NCI-H82 treated with DMSO at 0.1 percent for 48 hours (cell line): ENCODE results near the gene SP2.

ENCODE experiments used
- DNase-seq: peaks from one replicate; lab custom pipeline; 2025; ENCODE audit not compliant: unreplicated experiment; lab: John Stamatoyannopoulos, UW

SP2 gene

DNA sequence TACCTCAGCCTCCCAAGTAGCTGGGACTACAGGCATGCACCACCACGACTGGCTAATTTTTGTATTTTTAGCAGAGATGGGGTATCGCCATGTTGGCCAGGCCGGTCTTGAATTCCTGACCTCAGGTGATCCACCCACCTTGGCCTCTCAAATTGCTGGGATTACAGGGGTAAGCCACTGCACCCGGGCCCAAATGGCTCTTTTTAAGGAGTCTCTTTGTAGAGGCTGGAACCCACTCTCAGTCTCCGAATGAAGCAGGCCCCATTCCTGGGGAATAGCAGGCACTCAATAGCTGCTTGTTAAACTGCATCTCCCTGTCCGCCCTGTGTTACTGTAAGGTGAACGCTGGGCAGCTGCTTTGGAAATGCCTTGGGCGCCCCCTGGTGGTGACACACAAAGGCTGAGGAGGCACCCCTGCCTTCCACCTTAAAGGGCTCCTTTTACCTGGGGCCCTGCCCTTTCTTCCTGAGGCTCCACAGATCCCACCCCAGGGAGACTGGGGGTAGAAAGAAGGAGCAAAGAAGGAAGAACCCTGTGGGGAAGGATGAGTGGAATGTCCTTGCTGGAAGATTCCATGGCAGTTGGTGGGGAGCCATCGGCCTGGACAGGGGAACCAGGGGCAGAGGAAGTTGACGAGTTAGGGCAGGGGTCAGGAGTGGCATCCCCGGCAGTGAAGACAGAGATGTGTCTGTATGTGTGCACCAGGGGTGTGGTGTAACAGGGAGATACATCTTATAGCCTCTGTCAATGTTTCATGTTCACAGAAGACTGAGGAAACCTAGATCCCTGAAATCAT lies 6.1 kb upstream of the SP2 start:
- DNase-seq, result peak; percentile 37

DNA sequence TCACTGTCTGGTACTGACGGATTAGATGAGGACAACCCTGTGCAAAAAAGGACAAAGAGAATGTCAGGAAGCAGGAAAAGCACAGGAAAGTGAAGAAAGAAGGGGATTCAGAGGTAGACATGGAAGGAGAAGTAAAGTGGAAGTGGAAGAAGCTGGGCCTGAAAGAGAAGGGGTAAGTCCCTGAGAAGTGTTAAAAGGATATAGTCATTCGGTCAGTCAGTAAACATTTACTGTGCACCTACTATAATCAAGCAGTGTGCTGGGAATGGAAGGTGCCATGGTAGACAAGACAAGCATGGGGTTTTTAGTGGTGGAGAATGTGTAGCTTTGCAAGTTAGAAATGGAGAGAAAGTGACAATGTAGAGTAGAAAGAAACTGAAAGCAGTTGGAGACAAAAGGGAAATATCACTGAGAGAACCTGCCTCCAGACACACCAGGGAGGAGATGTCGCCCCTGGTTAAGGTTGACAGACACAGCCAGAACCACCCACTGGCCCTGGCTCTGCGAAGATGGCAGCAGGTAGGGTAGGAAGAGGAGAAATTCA lies 4.4 kb upstream of the SP2 start:
- DNase-seq, result no peak

DNA sequence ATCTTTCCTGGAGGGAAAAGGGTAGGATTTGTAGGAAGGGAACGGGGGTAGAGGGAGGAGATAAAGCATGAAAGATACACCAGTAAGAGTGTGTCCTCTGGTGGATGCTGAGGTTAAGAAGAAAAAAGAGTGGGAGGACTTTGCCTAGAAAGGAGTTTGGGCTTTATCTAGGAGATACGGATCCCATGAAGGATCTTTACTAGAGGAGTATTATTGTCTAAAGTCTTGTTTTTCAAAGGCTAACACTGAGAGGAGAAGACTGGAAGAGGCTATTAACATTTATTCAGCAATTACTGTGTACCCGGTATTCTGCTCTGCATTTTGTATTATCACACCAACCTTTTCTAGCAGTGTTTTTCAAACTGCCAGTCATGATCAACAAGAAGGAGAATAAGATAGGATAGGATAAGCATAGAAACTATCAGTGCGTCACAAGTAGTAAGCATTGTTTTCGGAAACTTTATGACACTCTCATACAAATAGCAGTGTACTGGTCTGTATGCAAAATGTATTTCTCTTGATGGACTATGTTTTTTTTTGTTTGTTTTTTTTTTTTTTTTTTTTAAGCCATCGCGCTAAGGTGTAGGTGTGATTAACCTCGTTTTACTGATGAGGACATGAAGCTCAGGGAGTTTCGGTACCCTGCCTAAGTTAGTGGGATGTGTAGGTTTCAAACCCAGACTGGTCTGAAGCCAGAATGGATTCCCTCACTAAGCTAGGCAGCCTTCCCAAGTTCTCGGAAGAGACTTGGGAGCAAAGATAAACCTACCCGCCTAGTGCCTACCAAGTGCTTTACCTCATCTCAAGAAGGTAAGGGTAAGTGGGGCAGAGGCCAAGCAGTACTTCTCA lies 1.3 kb upstream of the SP2 start:
- no peak for DNase-seq

DNA sequence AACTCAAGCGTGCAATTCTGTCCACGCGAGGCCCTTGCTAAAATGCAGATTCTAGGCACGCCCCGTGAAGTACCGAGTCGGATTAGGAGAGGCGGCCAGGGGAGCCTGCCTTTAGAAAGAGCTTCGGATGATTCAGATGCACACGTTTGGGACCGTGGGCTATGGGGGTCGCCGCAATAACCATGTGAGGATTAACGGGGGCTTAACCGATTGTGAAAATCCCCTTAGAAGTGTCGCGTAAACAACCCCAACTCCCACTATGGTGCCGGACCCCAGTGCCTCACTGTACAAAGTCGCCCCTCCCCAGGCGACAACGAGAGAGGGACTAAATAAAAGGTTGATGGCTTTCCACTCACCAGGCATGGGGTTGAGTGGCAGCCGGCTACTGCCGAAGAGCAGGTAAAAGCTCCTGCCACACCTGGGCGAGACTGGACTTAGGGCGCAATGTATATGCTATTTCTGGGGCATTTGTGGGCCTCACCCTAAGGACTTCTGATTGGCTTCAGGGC lies 635 bp upstream of the SP2 start:
- DNase-seq, result peak; percentile 76

DNA sequence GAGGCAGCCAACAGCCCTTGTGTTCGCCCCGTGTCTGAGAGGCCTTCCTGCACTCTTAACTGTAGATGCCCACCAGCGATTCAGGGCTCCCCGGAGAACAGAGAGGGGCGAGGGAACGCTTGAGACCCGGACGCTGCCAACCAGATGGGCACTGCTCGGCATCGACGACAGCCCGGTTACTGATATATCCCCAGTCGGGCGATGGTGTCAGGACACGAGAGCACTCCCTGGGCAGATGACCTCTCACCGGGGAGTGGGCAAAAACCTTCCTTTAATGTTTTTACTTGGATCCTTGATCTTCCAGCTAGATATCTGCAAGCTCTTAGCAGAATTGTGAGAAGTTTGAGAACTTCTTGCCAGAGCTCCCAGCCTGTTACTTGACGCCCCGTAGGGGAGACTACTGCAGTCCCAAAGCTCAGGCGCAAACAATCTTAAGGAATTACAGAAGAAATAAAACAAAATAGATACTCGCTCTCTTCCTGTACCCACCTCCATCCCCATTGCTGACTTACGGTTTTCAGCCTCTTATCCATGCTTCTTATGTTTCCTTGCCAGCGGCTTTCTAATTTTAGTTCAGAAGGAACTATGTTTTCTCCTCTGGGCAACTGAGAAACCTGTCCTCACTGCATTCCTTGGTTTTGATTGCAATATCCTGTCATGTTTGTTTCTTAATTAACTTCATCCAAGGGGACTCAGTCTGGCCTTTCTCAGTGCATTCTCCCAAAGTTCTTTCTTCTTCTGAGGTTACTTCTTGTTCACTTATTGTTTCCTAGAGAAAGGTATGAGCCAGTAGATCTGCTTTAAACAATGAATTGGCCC lies 845 bp downstream of the SP2 start:
- no peak for DNase-seq

DNA sequence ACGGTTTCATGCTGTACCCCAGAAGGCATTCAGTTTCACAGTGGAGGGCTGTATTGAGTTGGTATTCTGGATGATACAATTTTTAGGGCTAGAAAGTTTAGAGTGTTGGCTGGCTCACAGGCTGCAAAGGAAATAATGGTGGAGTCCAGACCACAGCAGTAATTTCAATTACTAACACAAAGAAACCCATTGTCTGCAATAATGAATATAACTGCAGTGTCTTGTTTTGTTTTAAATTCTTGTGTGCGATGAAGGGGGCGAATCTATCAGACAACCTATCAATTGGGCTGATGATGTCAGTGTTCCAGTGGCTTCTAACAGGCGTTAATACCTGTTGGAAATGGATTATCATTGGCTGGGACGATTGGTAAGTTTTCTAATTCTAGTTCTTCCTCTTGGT lies 1.5 kb downstream of the SP2 start:
- DNase-seq, result no peak

DNA sequence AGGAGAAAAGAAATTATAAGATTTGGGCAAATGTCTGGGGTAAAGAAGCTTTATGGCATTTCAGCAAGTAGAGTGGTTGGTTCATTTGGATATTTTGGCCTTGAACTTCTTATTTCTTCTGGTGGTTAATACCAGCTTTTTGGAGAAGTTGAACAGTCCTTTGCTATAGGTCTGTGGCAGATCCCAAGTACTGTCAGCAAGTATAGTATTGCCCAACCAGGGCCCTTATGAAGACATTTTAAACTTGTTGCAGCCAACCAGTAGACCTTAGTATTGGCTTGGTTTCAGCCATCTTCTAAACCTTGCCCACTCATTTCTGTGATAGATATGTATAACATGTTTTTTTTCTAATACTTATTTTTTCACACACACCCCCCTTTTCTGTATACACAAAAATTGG lies 2.2 kb downstream of the SP2 start:
- DNase-seq, result no peak

DNA sequence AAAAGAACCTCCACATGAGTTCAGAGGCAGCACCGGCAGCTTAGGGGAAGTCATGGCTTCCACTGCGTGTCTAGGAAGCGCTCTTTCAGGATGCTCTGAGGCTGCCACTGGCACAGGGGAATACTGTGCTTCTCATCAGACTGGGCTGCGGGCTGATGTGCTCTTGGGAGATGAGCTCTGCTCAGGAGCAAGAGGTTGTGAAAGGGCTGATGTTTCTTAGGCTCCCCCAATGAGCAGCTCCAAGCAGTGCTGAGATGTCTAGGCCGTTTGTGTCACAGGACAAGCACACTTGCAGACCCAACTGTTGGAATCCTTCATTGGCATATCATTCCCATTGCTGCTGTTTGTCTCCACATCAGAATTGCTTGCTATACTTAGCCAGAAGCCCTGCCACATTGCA lies 3.6 kb downstream of the SP2 start:
- DNase-seq, result no peak

DNA sequence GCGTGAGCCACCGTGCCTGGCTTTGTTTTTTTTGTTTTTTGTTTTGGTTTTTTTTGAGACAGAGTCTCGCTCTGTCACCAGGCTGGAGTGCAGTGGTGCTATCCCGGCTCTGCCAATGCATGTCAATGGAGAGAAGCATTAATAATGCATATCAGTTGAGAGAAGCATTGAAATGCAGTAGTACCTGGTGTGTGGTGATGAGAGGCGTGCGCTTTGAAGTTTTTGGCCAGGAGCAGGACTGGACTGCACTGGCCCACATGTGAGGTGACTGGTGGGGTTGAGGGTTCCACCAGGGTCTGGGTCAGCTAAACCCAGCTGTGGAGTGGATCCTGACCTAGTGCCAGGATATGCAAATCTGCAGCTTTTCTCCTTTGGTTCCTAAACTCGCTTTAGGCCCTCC lies 5.4 kb downstream of the SP2 start:
- no peak for DNase-seq

DNA sequence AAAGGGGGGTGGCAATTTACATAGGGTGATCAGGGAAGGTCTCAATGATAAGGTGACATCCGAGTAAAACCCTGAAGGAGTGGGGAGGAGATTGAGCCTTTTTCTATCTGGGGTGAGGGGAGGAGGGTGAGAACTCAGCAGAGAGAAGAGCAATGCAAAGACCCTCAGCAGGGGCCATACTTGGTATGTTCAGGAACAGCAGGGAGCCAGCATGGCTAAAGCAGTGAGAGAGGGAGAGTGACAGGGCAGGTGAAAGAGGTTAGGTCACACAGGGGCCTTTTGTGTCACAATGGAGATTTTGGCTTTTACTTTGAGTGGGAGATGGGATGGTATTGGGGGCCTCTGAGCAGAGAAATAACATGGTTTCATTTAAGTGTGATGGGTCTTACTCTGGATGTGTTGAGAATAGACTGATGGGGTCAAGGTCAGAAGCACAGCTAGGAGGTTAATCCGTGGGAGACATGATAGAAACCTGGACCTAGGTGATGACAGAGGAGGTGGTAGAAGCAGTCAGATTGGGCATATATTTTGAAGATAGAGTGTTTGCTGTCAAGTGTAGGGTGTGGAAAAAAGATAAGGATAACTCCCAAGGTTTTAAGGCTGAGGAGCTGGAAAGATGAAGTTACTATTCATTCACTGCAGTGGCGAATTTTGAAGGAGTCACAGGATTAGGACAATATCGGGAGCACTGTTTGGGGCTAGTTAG lies 6.2 kb downstream of the SP2 start:
- no peak for DNase-seq

DNA sequence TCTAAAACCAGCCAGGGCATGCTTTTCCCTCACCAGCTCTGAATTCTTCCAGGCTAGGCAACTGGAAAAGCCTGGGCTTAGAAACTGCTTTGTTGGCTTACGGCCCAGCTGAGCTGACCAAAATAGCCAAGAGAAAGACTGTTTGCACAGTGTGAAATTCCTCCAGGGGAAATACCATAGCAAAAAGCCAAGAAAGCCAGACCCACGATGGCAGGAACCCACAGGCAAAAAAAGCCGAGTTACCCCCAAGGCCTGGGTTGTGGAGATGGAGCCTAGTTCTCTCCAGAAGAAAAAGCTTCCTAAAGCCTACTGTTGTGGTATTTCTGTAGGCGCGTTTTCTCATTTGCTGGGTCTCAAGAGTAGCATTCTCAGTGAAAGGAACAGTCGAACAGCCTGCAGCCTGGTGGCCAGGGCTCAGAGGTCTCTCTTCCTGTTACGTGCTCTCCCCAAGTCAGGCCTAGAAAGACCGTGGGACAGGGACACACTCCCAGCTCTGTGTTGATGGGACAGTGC lies 9.2 kb downstream of the SP2 start:
- DNase-seq, result no peak

DNA sequence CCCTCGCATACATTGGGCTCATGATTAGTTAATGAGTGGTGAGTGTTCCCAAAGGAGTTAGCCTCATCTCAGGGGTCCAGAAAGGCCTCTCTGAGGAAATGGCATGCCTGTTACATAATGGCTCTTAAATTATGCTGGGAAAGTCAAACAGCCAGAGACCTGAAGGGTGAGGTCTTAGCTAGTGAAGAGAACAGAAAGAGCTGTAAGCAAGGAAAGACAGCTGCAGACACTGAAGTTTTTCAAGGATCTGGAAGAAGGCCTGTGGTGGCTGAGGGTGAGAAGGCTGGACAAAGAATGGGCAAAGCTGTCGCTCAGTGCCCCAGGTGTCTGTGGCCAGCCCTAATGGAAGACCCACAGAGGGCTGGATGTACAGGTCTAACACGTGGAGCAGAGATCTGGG lies 10.4 kb downstream of the SP2 start:
- no peak for DNase-seq

DNA sequence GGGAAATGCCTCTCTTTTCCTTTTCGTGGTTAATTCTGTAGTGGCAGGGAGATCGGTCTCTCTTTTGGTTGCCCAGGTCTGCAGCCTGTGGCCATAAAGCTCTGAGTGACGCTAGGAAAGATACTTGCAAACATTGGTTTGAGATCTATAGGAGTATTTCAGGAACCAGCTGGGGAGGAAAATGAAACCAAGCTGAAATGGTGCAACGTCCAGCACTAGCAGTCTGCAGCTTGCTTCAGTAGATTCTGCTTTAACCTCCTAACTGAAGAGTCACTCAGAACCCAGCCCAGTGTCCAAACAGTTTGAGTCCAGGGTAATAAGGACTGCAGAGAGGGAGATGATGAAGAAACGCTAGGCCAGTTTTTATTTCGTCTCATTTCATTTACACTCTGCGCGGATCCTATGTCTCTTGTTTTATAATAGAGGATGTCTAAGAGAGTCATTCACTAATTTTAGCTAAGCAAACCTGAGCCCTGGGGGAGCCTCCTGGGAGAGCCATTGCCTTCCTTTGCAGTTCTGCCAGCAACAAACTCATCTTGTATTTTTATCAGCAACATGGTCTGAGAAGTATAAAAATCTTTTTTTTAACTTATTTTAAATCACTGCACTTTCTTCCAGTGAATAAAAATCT lies 12.0 kb downstream of the SP2 start:
- no peak for DNase-seq

DNA sequence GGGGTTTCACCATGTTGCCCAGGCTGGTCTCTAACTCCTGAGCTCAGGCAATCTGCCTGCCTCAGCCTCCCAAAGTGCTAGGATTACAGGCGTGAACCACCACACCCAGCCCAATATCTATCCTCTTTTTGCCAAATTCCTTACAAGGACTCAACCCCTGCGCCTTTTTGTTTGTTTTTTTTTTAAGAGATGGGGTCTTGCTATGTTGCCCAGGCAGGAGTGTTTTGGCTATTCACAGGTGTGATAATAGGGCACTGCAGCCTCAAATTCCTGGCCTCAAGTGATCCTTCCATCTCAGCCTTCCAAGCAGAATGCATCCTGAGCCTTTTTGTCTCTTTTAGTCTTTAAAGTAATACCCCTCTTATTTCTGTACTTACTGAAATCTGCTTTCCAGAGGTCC lies 17.0 kb downstream of the SP2 start:
- DNase-seq, result no peak

DNA sequence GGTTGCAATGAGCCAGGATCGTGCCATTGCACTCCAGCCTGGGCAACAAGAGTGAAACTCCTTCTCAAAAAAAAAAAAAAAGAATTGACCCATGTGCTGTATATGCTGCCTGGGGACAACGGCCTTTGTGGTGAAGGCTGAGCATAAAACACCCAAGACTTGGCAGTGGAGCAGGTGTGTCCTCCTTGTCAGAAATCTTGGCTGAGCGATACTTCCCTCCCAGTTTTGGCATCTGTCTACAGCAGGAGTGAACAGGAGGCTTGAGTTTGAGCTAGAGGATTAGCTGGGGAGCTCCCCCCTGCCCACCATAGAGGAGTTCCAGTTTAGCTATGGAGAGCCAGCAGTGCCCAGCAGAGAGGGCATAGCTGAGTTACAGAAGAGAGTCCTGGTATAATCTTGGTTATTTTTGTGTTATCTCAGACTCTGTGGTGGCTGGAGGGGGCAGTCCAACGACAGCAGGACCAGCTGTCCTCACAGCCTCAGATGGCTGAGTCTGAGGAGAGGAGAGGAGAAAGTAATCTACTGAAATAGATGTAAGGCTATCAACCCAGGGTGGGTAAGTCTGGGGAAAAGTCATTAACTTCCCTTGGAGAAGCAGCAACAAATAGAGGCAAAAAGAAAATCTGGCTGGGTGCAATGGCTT lies 18.4 kb downstream of the SP2 start:
- DNase-seq, result no peak

DNA sequence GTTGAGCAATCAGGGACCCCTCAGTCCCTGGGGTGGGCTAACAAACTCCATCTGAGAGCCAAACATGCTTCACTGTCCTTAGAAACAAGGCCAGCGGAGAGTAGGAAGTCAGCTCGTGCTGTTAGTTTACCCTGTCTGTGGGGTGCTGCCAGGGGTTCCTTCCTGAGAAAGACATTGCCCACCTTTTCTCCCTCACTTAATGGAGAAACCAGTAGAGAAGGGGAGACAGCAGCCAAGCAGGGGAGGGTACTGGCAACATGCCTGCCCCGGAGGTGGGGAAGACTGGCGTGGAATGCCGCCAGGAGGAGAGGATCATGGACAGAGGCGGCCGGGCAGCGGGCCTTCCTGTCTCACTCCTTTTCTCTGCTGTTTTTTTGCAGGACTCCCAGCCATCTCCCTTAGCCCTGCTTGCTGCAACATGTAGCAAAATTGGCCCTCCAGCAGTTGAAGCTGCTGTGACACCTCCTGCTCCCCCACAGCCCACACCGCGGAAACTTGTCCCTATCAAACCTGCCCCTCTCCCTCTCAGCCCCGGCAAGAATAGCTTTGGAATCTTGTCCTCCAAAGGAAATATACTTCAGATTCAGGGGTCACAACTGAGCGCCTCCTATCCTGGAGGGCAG lies 19.9 kb downstream of the SP2 start:
- no peak for DNase-seq

DNA sequence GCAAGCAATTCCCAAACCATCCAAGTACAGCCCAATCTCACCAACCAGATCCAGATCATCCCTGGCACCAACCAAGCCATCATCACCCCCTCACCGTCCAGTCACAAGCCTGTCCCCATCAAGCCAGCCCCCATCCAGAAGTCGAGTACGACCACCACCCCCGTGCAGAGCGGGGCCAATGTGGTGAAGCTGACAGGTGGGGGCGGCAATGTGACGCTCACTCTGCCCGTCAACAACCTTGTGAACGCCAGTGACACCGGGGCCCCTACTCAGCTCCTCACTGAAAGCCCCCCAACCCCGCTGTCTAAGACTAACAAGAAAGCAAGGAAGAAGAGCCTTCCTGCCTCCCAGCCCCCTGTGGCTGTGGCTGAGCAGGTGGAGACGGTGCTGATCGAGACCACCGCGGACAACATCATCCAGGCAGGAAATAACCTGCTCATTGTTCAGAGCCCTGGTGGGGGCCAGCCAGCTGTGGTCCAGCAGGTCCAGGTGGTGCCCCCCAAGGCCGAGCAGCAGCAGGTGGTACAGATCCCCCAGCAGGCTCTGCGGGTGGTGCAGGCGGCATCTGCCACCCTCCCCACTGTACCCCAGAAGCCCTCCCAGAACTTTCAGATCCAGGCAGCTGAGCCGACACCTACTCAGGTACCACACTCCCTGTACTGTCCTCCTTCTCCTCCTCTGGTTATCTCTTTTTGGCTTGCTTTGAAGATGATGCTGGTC lies 20.6 kb downstream of the SP2 start:
- no peak for DNase-seq

DNA sequence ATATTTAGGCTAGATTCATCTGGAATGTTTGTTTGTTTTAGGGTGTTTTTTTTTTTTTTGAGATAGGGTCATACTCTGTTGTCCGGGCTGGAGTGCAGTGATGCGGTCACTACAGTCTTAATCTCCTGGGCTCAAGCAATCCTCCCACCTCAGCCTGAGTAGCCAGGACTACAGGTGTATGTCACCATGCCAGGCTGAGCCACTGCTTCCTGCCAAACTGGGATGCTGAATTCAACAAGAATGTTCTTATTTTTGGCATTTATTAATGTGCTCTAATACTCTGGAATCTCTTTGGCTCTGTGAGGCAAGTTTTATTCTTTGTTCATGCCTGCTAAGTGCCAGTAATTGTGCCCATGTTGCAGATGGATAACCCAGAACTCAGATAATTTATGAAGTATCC lies 21.5 kb downstream of the SP2 start:
- no peak for DNase-seq
